GM12892 (cell line): ENCODE results near the gene CMAS. TPM values are rescaled to one million over a fixed set of nuclear protein-coding genes. Genes with fewer than 3 reads are reported as not detected.
"Not testable (repeated sequence)": the region's sequence is repeated elsewhere in the genome, so short reads cannot be mapped to it uniquely, and the experiment has no call there.

Experiments used
- DNase-seq: peaks from one replicate; pipeline ENCODE4 v3.0.0; 2011; ENCODE audit not compliant: insufficient read length
- FAIRE-seq: peaks from 2 replicates; lab custom pipeline; 2011; peaks lifted over from hg19 to GRCh38; lab: Jason Lieb, UNC
- POLR2A ChIP-seq: IDR thresholded peaks from 2 replicates; pipeline ENCODE4 v1.6.1; 2011; ENCODE audit warnings: low read depth, low read length, control low read depth
- POLR2AphosphoS5 ChIP-seq: IDR thresholded peaks from 2 replicates; pipeline ENCODE4 v1.6.1; 2011; ENCODE audit warnings: low read depth, low read length, control low read depth
- TAF1 ChIP-seq: IDR thresholded peaks from 2 replicates; pipeline ENCODE4 v1.6.1; 2011; ENCODE audit warnings: low read depth, mild to moderate bottlenecking, control low read depth, low read length, borderline replicate concordance
- polyA plus RNA-seq: library from polyadenylated mRNA; unstranded; fragments of >200 nt; gene quantifications from one replicate; pipeline ENCODE4 v1.2.1, GENCODE V29; 2012; ENCODE audit warnings: missing spikeins, inconsistent platforms; ENCODE audit not compliant: missing spikeins

Gene CMAS
- 42.8 TPM for polyA plus RNA-seq

DNA sequence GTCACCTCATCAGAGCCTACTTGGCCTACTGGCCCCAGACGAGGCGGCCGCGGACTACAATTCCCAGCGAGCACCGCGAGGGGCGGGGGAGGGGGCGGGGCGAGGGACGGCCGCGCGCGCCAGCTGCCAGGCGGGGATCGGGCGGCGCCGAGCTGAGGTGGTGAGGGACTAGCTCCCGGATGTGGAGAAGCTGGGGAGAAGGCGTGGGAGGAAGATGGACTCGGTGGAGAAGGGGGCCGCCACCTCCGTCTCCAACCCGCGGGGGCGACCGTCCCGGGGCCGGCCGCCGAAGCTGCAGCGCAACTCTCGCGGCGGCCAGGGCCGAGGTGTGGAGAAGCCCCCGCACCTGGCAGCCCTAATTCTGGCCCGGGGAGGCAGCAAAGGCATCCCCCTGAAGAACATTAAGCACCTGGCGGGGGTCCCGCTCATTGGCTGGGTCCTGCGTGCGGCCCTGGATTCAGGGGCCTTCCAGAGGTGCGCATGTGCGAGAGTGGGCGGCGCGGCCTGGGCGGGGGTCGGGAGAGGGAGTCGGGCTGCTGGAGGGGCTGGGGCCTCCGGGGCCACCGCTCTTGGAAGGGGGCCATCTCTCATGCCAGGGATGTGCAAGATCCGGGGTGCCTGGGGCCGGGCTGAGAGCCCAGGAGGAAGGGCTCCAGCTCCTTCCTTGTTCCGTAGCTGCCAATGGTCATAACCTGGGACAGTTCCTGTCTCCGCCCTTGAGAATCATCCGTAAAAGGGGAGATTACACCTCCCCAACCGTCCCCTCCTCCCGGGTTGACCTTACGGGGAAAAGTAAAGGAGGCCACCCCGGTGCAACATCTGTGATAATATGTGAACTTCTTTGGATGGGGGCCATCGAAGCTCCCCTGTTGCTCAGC, at the start of gene CMAS:
TSS of gene CMAS (plus strand) at position 129 of the 878 bp plus-strand sequence. CDS start at position 215, 86 bp downstream.
- TF ChIP-seq POLR2A, result peak; percentile 73; the same call in 1 of the 2 replicates
- no peak for TF ChIP-seq TAF1
- 0 out of 2 replicates have a peak, but pooled peaks have one; percentile 36 for TF ChIP-seq POLR2AphosphoS5
- DNase-seq (peak; percentile 67), FAIRE-seq (peak; percentile 86)

DNA sequence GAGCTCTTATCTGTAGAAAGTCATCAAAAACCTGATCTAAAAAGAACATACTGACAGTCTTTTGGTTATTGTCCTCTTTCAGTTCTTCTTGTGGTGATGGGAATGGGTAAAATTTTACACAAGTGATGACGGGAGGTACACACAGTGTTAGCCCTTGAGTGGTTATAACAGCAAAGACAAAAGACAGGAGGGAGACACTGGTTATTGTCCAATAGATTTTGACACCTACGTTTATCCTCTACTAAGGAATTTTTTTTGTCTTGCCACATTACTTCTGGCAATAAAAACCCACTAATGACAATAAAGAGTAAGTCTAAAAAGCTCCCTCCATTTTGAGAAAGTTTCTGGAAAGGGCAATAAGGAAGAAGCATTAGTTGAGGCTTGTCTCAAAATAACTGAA, 47.7 kb upstream of the CMAS start:
- DNase-seq, result no peak
- TF ChIP-seq POLR2AphosphoS5 (no peak), TAF1 (no peak), POLR2A (no peak)
- no peak for FAIRE-seq

DNA sequence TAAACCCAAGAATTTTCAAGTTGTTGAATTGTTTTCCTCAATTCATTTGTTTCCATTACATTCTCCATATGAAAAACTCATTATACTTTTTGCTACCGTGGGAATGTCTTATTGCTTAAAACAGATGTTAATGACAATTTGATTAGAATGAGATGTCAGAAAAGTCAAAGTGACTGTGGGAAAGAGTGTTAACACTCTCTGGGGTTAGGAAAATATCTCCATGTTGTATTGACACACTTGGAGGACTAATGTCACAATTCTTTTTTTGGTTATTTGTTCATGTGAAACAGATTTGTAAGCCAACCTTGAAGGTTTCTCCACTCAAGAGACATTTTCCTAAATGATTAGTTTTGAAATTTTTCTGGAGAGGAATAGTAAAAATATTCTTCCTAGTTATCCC, 47.2 kb upstream of the CMAS start:
- FAIRE-seq (no peak), DNase-seq (no peak)
- TF ChIP-seq POLR2AphosphoS5, result no peak
- TF ChIP-seq TAF1, result no peak
- no peak for TF ChIP-seq POLR2A

DNA sequence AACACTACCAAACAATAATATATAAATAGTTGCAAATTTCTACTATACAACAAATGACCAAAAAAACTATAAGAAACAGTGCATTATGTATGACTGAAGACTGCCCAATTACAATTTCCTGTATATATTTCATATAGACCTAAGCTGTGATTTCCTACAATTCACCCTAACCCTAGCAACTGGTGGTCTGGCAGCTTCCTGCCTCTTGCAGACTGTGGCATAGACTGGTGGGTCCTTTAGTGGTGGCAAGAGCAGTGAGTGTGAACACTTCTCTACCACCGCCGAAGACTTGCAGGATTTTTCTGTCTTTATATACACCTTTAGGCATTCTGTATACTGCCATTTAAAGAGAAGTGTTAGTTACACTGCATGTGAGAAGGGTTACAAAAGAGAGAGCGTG, 43.6 kb upstream of the CMAS start:
- no peak for DNase-seq
- FAIRE-seq, result no peak
- no peak for TF ChIP-seq TAF1
- no peak for TF ChIP-seq POLR2AphosphoS5
- TF ChIP-seq POLR2A, result no peak

DNA sequence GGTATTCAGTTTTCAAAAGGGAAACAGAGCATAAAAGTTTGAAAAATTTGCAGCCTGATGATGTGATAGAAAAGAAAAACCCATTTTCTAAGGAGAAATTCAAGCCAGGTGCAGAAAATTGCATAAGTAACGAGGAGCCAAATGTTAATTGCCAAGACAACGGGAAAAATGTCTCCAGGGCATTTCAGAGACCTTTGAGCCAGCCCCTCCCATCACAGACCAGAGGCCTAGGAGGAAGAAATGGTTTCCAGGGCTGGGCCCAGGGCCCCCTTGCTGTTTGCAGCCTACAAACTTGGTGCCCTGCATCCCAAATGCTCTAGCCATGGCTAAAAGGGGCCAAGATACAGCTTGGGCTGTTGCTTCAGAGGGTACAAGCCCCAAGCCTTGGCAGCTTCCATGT, 38.2 kb upstream of the CMAS start:
- not testable (repeated sequence) for DNase-seq, FAIRE-seq

DNA sequence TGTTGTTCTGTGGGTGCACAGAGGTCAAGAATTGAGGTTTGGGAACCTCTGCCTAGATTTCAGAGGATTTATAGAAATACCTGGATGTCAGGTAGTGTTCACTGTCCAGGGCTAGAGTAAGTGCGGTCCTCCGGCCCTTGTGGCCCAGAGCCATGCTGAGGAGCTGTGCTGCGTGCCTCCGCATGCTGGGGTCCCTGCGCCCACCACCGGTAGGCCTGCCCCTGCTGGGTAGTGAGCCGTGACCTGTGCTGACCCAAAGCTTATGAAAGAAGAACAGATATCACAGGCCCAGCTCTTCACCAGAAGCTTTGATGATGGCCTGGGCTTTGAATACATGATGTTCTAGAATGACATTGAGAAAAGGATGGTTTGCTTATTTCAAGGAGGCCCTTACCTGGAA, 37.8 kb upstream of the CMAS start:
- FAIRE-seq, result no peak
- DNase-seq, result no peak

DNA sequence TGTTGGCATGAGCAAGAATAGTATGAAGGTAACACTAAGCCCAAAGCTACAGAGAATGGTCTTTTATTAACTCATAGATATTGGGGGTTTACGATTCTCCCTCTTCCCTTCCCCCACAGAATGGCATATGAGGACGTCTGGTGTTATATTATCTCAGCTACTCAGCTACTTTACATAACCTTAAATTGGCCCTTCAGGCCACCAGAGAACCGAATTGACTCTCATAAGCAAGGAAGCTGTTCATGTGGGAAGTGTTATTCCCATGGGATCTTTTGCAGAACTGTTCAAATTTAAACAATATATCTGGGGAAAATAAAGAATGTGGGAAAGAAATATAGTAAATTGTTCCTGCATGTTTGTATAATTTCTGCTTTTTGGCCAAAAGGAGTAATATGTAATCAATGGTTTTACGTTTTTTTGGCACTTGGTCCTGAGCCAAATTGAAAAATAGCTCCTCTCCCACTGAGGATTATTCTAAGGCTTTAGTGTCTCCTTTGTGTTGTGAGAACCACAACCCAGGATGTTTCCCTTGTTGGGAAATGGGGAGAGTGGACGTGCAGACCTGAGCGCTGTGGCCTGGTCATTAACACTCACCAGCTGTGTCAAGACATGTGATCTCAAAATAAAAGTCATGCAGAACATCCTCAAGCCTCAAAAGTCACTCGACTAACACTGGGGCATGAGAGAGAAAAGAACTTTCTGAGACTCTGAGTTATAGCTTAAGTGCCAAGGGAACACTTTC, 31.8 kb upstream of the CMAS start:
- DNase-seq, result no peak
- no peak for TF ChIP-seq TAF1
- no peak for TF ChIP-seq POLR2A
- TF ChIP-seq POLR2AphosphoS5, result no peak
- no peak for FAIRE-seq

More for the DNA sequence above, 37.8 kb upstream of the CMAS start:
- TF ChIP-seq POLR2A (no peak), POLR2AphosphoS5 (no peak), TAF1 (no peak)

DNA sequence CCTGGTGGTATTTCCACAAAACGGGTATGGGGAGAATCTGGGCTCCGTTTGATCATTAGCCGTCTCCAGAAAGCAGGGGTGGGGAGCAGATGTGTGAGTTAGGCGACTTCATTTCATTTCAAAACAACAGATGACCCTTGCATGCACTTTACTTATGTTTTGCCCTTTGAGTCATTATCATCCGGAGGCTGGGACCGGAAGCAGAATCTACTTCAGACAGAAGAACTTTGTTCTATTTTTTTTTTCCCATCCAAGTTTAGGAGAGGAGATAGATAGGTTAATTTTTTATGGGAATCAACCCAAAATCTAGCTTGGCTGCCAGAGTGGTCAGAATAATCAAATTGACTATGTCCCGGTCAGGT, 31.3 kb upstream of the CMAS start:
- TF ChIP-seq POLR2A, result no peak
- no peak for FAIRE-seq

DNA sequence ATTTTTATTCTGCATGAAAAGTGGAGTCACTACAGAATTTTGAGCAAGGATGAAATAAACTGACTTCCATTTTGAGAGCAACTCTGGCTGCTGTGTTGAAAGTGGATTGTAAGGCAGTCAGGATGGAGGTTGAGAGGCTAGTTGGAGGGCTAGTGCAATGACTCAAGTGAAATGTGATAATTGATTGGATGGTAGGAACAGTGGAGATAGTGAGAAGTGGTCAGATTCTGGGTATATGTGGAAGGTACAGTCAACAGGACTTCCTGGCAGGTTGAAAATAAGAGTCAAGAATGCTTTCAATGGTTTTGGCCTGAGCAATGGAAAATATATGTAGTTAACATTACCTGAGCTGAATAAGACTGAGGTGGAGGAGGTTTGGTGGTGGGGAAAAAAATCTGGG, 29.0 kb upstream of the CMAS start:
- no peak for FAIRE-seq
- no peak for DNase-seq
- TF ChIP-seq POLR2AphosphoS5 (no peak), POLR2A (no peak), TAF1 (no peak)

More for the DNA sequence above, 31.3 kb upstream of the CMAS start:
- no peak for DNase-seq

DNA sequence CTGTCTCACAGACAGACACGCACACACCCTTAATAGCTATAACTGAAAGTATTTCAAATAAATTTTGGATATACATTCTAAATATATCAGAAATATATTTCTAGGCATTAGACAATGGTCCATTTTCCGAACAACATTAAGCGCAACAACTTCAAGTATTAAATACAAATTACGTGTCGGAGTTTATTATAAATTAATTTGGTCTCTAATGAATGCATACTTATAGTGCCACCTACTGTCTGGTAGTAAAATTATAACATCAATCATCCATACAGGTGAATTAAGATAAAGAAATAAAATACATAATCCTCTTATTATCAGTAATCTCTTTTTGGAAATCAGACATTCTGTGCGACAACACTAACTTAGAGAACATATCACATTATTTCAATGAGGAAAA, 27.2 kb upstream of the CMAS start:
- TF ChIP-seq TAF1, result no peak
- no peak for TF ChIP-seq POLR2A
- TF ChIP-seq POLR2AphosphoS5, result no peak
- FAIRE-seq (no peak), DNase-seq (no peak)

DNA sequence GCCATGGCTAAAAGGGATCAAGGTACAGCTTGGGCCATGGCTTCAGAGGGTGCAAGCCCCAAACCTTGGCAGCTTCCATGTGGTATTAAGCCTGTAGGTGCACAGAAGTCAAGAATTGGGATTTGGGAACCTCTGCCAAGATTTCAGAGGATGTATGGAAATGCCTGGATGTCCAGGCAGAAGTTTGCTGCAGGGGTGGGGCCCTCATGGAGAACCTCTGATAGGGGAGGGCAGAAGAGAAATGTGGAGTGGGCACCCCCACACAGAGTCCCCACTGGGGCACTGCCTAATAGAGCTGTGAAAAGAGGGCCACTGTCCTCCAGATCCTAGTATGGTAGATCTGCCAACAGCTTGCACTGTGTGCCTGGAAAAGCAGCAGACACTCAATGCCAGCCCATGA, 22.5 kb upstream of the CMAS start:
- DNase-seq, FAIRE-seq: not testable (repeated sequence)

DNA sequence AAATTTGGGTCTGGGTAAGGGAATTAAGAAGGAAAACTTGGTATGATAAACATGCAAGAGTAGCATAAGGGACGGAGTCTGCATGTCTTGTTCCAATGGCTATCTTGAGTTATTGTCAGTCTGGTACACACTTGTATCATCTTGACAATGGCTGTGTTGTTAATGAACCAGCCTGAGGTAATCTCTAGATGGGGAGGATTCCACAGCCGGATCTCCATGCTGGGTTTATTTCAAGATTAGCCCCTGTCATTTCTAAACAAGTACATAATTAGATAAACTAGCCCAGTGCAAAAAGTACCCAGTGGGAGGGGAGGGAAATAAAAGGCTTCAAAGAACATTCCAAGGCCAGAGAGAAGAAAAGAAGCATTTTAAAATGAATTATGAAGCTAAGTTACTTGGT, 16.5 kb upstream of the CMAS start:
- no peak for FAIRE-seq
- DNase-seq, result no peak
- TF ChIP-seq POLR2A (no peak), TAF1 (no peak), POLR2AphosphoS5 (no peak)
